Endothelial cell of umbilical vein (primary cell): ENCODE data around the gene MROH8.

Experiments used
- CTCF ChIP-seq, 2 donors: IDR thresholded peaks; 1 replicate in 1 of 2; 2 replicates in 1 of 2; pipeline ENCODE4 v1.5.1; 2011; ENCODE audit warnings: low read length in 2 of 2, mild to moderate bottlenecking in 2 of 2, moderate library complexity in 2 of 2, control low read depth in 1 of 2, inconsistent platforms in 1 of 2, low read depth in 1 of 2; ENCODE audit not compliant: insufficient read depth in 1 of 2; ENCODE audit errors: extremely low read depth in 1 of 2
- EZH2 ChIP-seq: IDR thresholded peaks from 2 replicates; pipeline ENCODE4 v1.6.1; 2012; ENCODE audit warnings: borderline replicate concordance, low read depth, mild to moderate bottlenecking, moderate library complexity, low read length, inconsistent platforms; ENCODE audit not compliant: severe bottlenecking
- FOS ChIP-seq: IDR thresholded peaks from 2 replicates; pipeline ENCODE4 v1.6.1; 2011; ENCODE audit warnings: mild to moderate bottlenecking, low read length, moderate library complexity, borderline replicate concordance; ENCODE audit not compliant: insufficient read depth
- GATA2 ChIP-seq: IDR thresholded peaks from 2 replicates; pipeline ENCODE4 v1.7.0; 2011; ENCODE audit warnings: low read depth, mild to moderate bottlenecking, moderate library complexity, mixed read lengths, low read length; ENCODE audit not compliant: insufficient read length, insufficient read depth
- MAX ChIP-seq: IDR thresholded peaks from 2 replicates; pipeline ENCODE4 v1.6.1; 2011; ENCODE audit not compliant: insufficient read depth, insufficient read length
- MYC ChIP-seq: IDR thresholded peaks from one replicate; pipeline ENCODE4 v1.6.1; 2011; ENCODE audit warnings: mild to moderate bottlenecking, low read depth, low read length
- POLR2A ChIP-seq: IDR thresholded peaks from 2 replicates; pipeline ENCODE4 v1.6.1; 2012; ENCODE audit warnings: low read depth, mild to moderate bottlenecking, control low read depth, low read length
- POLR2AphosphoS5 ChIP-seq: IDR thresholded peaks from 2 replicates; pipeline ENCODE4 v1.6.1; 2012; ENCODE audit warnings: low read depth, mild to moderate bottlenecking, control low read depth, low read length, moderate library complexity; ENCODE audit not compliant: insufficient read depth

- no peak for TF ChIP-seq CTCF (IDR thresholded peaks at IDR 0.05; ENCODE audit: extremely low read depth in 1 of 2, insufficient read depth in 1 of 2, low read depth in 1 of 2, low read length in 2 of 2)
- no peak for TF ChIP-seq POLR2AphosphoS5
- TF ChIP-seq POLR2A: no peak
- TF ChIP-seq EZH2: no peak
- TF ChIP-seq MAX: no peak
- TF ChIP-seq MYC: no peak
- TF ChIP-seq GATA2: no peak
- no peak for TF ChIP-seq FOS
Observed at GRCh38 chr20:37123441-37123840, 55.9 kb downstream of the MROH8 start.
